Spleen (tissue), 7 donors: ENCODE measurements around the gene JRKL.

ENCODE experiments used
- CTCF ChIP-seq, 11 experiments: fragments of 200-600 bp in 7 of 11; fragments of 450-650 bp in 4 of 11; sonication (generic) in 4 of 11; IDR thresholded peaks in 8 of 11; conservative IDR thresholded peaks in 3 of 11; 1 replicate in 7 of 11; 2 replicates in 4 of 11; pipeline versions ENCODE4 v1.4.0 to v1.8.0; 2016 to 2021; ENCODE audit warnings: antibody characterized with exemption in 11 of 11, inconsistent platforms in 4 of 11, mild to moderate bottlenecking in 1 of 11
- POLR2AphosphoS5 ChIP-seq, 3 donors: sonication (generic); formaldehyde crosslinking; IDR thresholded peaks; one replicate each; pipeline ENCODE4 v1.5.1; 2017; ENCODE audit warnings: antibody characterized with exemption in 3 of 3
- donor health status: DM: no; HTN: no; CAD: no; lungs with moderate emphysema.
- donor health status: DM: no; HTN: no; CAD: no.
- donor health status: DM: no; HTN: no; CAD: no.

DNA sequence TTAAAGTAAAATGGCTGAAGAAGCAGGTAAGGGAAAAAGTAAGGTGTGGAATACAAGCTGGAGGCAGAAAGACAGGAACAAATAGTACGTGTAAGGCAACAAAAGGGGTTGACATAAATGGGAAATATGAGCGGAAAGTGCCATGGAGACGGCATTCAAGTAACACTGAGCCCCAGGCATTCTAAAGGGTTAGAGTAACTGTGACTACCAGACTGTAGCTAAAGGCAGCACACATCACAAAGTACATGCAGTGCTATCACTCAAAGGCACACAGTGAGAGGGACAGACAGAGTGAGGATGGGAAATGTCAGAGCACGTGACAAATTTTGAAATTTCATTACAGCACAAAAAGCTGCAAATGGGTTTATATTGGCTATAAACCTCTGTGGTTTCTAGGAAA lies 33.0 kb upstream of the JRKL start:
- TF ChIP-seq CTCF (IDR thresholded peaks at IDR 0.05 in 8 of 11, conservative IDR thresholded peaks at IDR 0.05 in 3 of 11) = no peak
- no peak for TF ChIP-seq POLR2AphosphoS5 (IDR thresholded peaks at IDR 0.05)
